Endothelial cell of umbilical vein (primary cell): ENCODE measurements around the gene RUNDC1. TPM values are rescaled to one million over a fixed set of nuclear protein-coding genes. Genes with fewer than 3 reads are reported as not detected.

Source experiments
- BruUV-seq: library from RNA; stranded (reverse); fragments of 400-500 nt; replicated peaks from 2 replicates; lab custom pipeline; 2021; lab: Mats Ljungman, UMichigan
- CTCF ChIA-PET: fragments of 300-600, 350-600 bp; sonication (Branson Sonifier 250); formaldehyde crosslinking; loops from one replicate; lab custom pipeline; 2021; ENCODE audit warnings: antibody characterized with exemption, inconsistent platforms; lab: Charles Lee
- POLR2A ChIA-PET: fragments of 300-600, 350-600 bp; sonication (Branson Sonifier 250); formaldehyde crosslinking; loops from one replicate; lab custom pipeline; 2021; ENCODE audit warnings: antibody characterized with exemption, inconsistent platforms; lab: Charles Lee
- DNase-seq: peaks from one replicate; pipeline ENCODE4 v3.0.0-alpha.2; 2011; ENCODE audit warnings: low read depth, low spot score
- FAIRE-seq: peaks from 2 replicates; lab custom pipeline; 2011; peaks lifted over from hg19 to GRCh38; lab: Jason Lieb, UNC
- H2AFZ ChIP-seq: 2 replicates; pipeline ENCODE4 v1.6.0; 2012; ENCODE audit warnings: low read depth, low read length, control low read depth, inconsistent platforms
- H3K27ac ChIP-seq: 2 replicates; pipeline ENCODE4 v1.5.1; 2011; ENCODE audit warnings: low read depth, mild to moderate bottlenecking, control low read depth, low read length, moderate library complexity; ENCODE audit not compliant: insufficient read depth
- H3K27me3 ChIP-seq, 2 experiments: 2 replicates each; pipeline versions ENCODE4 v1.6.0 to v1.6.1; 2011; ENCODE audit warnings: low read length in 2 of 2, mixed read lengths in 1 of 2; ENCODE audit not compliant: control insufficient read depth in 2 of 2, insufficient read depth in 2 of 2
- H3K36me3 ChIP-seq, 2 experiments: 2 replicates in 1 of 2; 3 replicates in 1 of 2; pipeline ENCODE4 v1.5.1; 2011; ENCODE audit warnings: low read length in 2 of 2, mild to moderate bottlenecking in 1 of 2, moderate library complexity in 1 of 2; ENCODE audit not compliant: control insufficient read depth in 2 of 2, insufficient read depth in 2 of 2; ENCODE audit errors: extremely low read depth in 1 of 2
- H3K4me1 ChIP-seq: 3 replicates; pipeline ENCODE4 v1.5.1; 2011; ENCODE audit warnings: mild to moderate bottlenecking, low read length; ENCODE audit not compliant: control insufficient read depth, insufficient read depth; ENCODE audit errors: extremely low read depth
- H3K4me2 ChIP-seq: 2 replicates; pipeline ENCODE4 v1.6.1; 2011; ENCODE audit warnings: low read length, control low read depth, mixed read lengths; ENCODE audit not compliant: insufficient read depth
- H3K4me3 ChIP-seq, 3 experiments: fragments of 200-600 bp in 1 of 3; sonication (generic), shearing (Covaris generic) in 1 of 3; replicated peaks in 1 of 3; 2 replicates each; pipeline ENCODE4 v1.5.1; 2011 to 2016; ENCODE audit warnings: control low read depth in 3 of 3, low read length in 3 of 3, mild to moderate bottlenecking in 2 of 3, inconsistent platforms in 1 of 3, low read depth in 1 of 3, moderate library complexity in 1 of 3; ENCODE audit not compliant: insufficient read depth in 1 of 3
- H3K79me2 ChIP-seq: 2 replicates; pipeline ENCODE4 v1.6.0; 2012; ENCODE audit warnings: low read length, inconsistent platforms; ENCODE audit not compliant: control insufficient read depth, insufficient read depth
- H3K9ac ChIP-seq: replicated peaks from 2 replicates; pipeline ENCODE3; 2011; ENCODE audit warnings: low read length, control low read depth; ENCODE audit not compliant: insufficient read depth; ENCODE audit errors: extremely low read depth
- H3K9me1 ChIP-seq: replicated peaks from 3 replicates; pipeline ENCODE4 v1.6.0; 2011; ENCODE audit warnings: mild to moderate bottlenecking, low read length; ENCODE audit not compliant: control insufficient read depth, insufficient read depth; ENCODE audit errors: extremely low read depth
- H3K9me3 ChIP-seq: replicated peaks from 2 replicates; pipeline ENCODE4 v1.5.1; 2012; ENCODE audit warnings: low read length, inconsistent platforms; ENCODE audit not compliant: control insufficient read depth, insufficient read depth
- H4K20me1 ChIP-seq: replicated peaks from 2 replicates; pipeline ENCODE3; 2011; ENCODE audit warnings: mild to moderate bottlenecking, low read length; ENCODE audit not compliant: control insufficient read depth, insufficient read depth; ENCODE audit errors: extremely low read depth
- EZH2 ChIP-seq: IDR thresholded peaks from 2 replicates; pipeline ENCODE4 v1.6.1; 2012; ENCODE audit warnings: borderline replicate concordance, low read depth, mild to moderate bottlenecking, moderate library complexity, low read length, inconsistent platforms; ENCODE audit not compliant: severe bottlenecking
- GATA2 ChIP-seq: IDR thresholded peaks from 2 replicates; pipeline ENCODE4 v1.7.0; 2011; ENCODE audit warnings: low read depth, mild to moderate bottlenecking, moderate library complexity, mixed read lengths, low read length; ENCODE audit not compliant: insufficient read length, insufficient read depth
- JUN ChIP-seq: IDR thresholded peaks from 2 replicates; pipeline ENCODE4 v1.6.1; 2011; ENCODE audit warnings: borderline replicate concordance, low read depth; ENCODE audit not compliant: insufficient read length, insufficient read depth
- MYC ChIP-seq: IDR thresholded peaks from one replicate; pipeline ENCODE4 v1.6.1; 2011; ENCODE audit warnings: mild to moderate bottlenecking, low read depth, low read length
- POLR2A ChIP-seq: IDR thresholded peaks from 2 replicates; pipeline ENCODE4 v1.6.1; 2012; ENCODE audit warnings: low read depth, mild to moderate bottlenecking, control low read depth, low read length
- POLR2AphosphoS5 ChIP-seq: IDR thresholded peaks from 2 replicates; pipeline ENCODE4 v1.6.1; 2012; ENCODE audit warnings: low read depth, mild to moderate bottlenecking, control low read depth, low read length, moderate library complexity; ENCODE audit not compliant: insufficient read depth
- dilution Hi-C: fragments of 300-500 bp; cut with MboI; formaldehyde crosslinking; loops from one replicate; pipeline ENCODE4 v1.15.0; 2019; ENCODE audit warnings: low sequenced_read_pairs; ENCODE audit not compliant: extremely low pct_ligation_motif_present
- intact Hi-C: fragments of 100-400 bp; cut with micrococcal nuclease; formaldehyde crosslinking; loops from one replicate; pipeline ENCODE4 v1.10.0; 2022
- polyA plus RNA-seq, 4 experiments: library from polyadenylated mRNA; depleted of rRNA in 3 of 4; stranded (reverse) in 3 of 4; unstranded in 1 of 4; fragments of >200 nt; gene quantifications; 2 replicates each; pipeline versions ENCODE4 v1.2.1 to v1.2.3, GENCODE V29; 2011 to 2012; ENCODE audit warnings: missing spikeins in 1 of 4
- total RNA-seq: library from RNA; stranded (reverse); gene quantifications from 2 replicates; pipeline ENCODE4 v1.2.3, GENCODE V29; 2021
- TF ChIP-seq, protein P1 (sequence below): IDR thresholded peaks from 2 replicates; pipeline ENCODE4 v1.6.1; 2011; ENCODE audit not compliant: insufficient read depth, insufficient read length

RUNDC1 gene
- total and polyA plus RNA-seq, 2 donors (not counting 3 experiments of a cell fraction or from before 2014, with no cell fraction given), result 9.2 to 12.0 TPM

DNA sequence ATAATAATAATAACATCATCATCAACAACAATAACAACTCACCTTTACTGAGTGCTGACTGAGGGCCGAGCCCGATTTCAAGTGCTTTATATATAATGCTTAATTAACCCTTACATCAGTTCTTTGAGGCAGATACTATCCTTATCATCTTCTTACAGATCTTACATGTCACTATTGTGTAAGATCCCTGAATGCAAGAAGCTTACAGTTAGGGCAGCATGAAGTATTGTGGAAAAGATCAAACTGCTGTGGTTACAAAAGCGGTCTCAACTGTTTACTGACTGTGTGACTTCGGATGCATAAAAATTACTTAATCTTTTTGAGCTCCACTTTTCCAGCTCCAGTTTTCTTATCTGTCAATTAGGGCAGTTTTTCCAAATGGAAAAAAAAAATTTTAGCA lies 38.6 kb downstream of the RUNDC1 start:
- no peak overlapping the region for H2AFZ ChIP-seq
- peaks cover 37% of the 10 kb centered on the region for H3K79me2 ChIP-seq
- ChIA-PET CTCF (interaction anchor here (0.9 to 5.5 kb wide), 4 partner anchors 12 to 153 kb away, joined by 4 to 22 read pairs (median 6); partner anchors contain the start of genes IFI35 and RPL27), POLR2A (no interaction called here)
- no peaks in the 10 kb centered on the region for H4K20me1 ChIP-seq
- no peak overlapping the region for H3K4me3 ChIP-seq
- no peak overlapping the region for H3K27ac ChIP-seq
- TF ChIP-seq POLR2A, result no peak
- TF ChIP-seq, protein P1, sequence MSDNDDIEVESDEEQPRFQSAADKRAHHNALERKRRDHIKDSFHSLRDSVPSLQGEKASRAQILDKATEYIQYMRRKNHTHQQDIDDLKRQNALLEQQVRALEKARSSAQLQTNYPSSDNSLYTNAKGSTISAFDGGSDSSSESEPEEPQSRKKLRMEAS, result no peak
- TF ChIP-seq MYC, result no peak
- TF ChIP-seq JUN, result no peak
- no peak for TF ChIP-seq EZH2
- dilution Hi-C loops, result no loop called here
- no peak overlapping the region for H3K9ac ChIP-seq
- no peaks in the 10 kb centered on the region for H3K9me3 ChIP-seq
- peaks cover 3 to 30% of the 10 kb centered on the region in 2 experiments for H3K36me3 ChIP-seq
- H3K27me3 ChIP-seq, result no peaks in the 10 kb centered on the region
- FAIRE-seq, result no peak
- intact Hi-C loops, result no loop called here
- BruUV-seq, result no TSS peak
- H3K4me1 ChIP-seq, result peaks cover 37% of the 10 kb centered on the region
- H3K4me2 ChIP-seq, result peak overlapping the region; percentile 13
- H3K9me1 ChIP-seq, result no peaks in the 10 kb centered on the region
- DNase-seq, result no peak

DNA sequence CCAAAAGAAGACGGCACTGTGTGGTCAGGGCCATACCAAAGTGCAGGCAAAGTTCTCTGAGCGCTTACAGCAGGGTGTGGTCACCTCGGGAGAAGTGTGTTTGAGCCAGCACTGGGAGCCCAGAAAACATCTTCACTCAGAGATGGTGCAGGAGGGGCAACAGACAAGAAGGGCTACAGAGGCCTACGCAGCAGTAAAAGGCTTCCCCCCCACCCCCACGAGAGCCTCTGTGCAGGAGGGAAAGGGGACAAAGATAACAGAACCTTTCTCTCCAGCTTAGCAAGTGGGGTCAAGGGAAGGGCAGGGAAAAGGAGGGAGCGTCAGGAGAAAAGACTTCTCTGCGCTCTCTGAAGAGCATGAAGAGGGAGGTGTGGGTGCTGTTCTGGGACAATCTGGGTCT lies 39.1 kb downstream of the RUNDC1 start:
- Histone ChIP-seq H3K36me3 (peaks cover 3 to 27% of the 10 kb centered on the region in 2 experiments), H3K4me3 (peak overlapping the region in 1 of 3 experiments; percentile 34), H2AFZ (no peak overlapping the region), H3K9ac (no peak overlapping the region), H3K27me3 (no peaks in the 10 kb centered on the region), H3K79me2 (peaks cover 37% of the 10 kb centered on the region), H3K9me1 (no peaks in the 10 kb centered on the region), H3K4me2 (peak overlapping the region; percentile 44), H3K4me1 (peaks cover 37% of the 10 kb centered on the region), H3K9me3 (no peaks in the 10 kb centered on the region), H4K20me1 (no peaks in the 10 kb centered on the region), H3K27ac (peak overlapping the region; percentile 19)
- ChIA-PET POLR2A (no interaction called here), CTCF (interaction anchor here (1.1 to 5.5 kb wide), 3 partner anchors 13 to 152 kb away, joined by 6 to 22 read pairs (median 6); partner anchors contain the start of genes IFI35 and RPL27)
- peak; percentile 72 for FAIRE-seq
- no peak for DNase-seq
- intact Hi-C loops (no loop called here), dilution Hi-C loops (no loop called here)
- BruUV-seq, result no TSS peak
- TF ChIP-seq GATA2 (no peak), EZH2 (no peak), POLR2A (no peak), POLR2AphosphoS5 (no peak)
